BE2C (cell line): Measurements from ENCODE around the gene CFAP46.
"Not testable (repeated sequence)": the region's sequence is repeated elsewhere in the genome, so short reads cannot be mapped to it uniquely, and the experiment has no call there.

ENCODE experiments used
- DNase-seq: peaks from one replicate; pipeline ENCODE4 v3.0.0-alpha.2; 2020
- H3K27me3 ChIP-seq: fragments of 250-450 bp; sonication (Bioruptor Pico); 2 replicates; pipeline ENCODE4 v1.5.1; 2020; ENCODE audit warnings: mild to moderate bottlenecking
- H3K36me3 ChIP-seq: fragments of 250-450 bp; sonication (Bioruptor Pico); 2 replicates; pipeline ENCODE4 v1.5.1; 2020; ENCODE audit warnings: mild to moderate bottlenecking
- H3K4me1 ChIP-seq: fragments of 250-450 bp; sonication (Bioruptor Pico); 2 replicates; pipeline ENCODE4 v1.5.1; 2020
- H3K4me3 ChIP-seq: 2 replicates; pipeline ENCODE4 v1.5.1; 2011; ENCODE audit warnings: low read depth, low read length
- H3K9me3 ChIP-seq: fragments of 250-450 bp; sonication (Bioruptor Pico); 2 replicates; pipeline ENCODE4 v1.5.1; 2020
- CTCF ChIP-seq: IDR thresholded peaks from 2 replicates; pipeline ENCODE4 v1.5.1; 2012; ENCODE audit warnings: mild to moderate bottlenecking, low read depth, low read length

Gene CFAP46

GRCh38 chr10:132925614-132926013, 16.8 kb downstream of the CFAP46 start:
- Histone ChIP-seq H3K4me3 (no peak overlapping the region), H3K4me1 (no peaks in the 10 kb centered on the region), H3K27me3 (no peaks in the 10 kb centered on the region), H3K36me3 (no peaks in the 10 kb centered on the region), H3K9me3 (no peaks in the 10 kb centered on the region)
- TF ChIP-seq CTCF, result no peak
- no peak for DNase-seq

GRCh38 chr10:132925071-132925561, 17.3 kb downstream of the CFAP46 start:
- no peaks in the 10 kb centered on the region for H3K27me3 ChIP-seq

GRCh38 chr10:132924046-132924952, 18.1 kb downstream of the CFAP46 start:
- TF ChIP-seq CTCF, result no peak
- no peak for DNase-seq
- H3K27me3 ChIP-seq, result no peaks in the 10 kb centered on the region

More at GRCh38 chr10:132925071-132925561, 17.3 kb downstream of the CFAP46 start:
- DNase-seq, result no peak
- H3K9me3 ChIP-seq, result no peaks in the 10 kb centered on the region
- no peaks in the 10 kb centered on the region for H3K36me3 ChIP-seq
- no peak for TF ChIP-seq CTCF
- H3K4me1 ChIP-seq, result no peaks in the 10 kb centered on the region
- H3K4me3 ChIP-seq, result no peak overlapping the region

GRCh38 chr10:132923384-132923783, 19.0 kb downstream of the CFAP46 start:
- DNase-seq, H3K4me1 ChIP-seq, H3K36me3 ChIP-seq, H3K27me3 ChIP-seq, H3K4me3 ChIP-seq, H3K9me3 ChIP-seq: not testable (repeated sequence)

More at GRCh38 chr10:132924046-132924952, 18.1 kb downstream of the CFAP46 start:
- H3K4me3 ChIP-seq, result no peak overlapping the region
- no peaks in the 10 kb centered on the region for H3K36me3 ChIP-seq
- no peaks in the 10 kb centered on the region for H3K9me3 ChIP-seq
- no peaks in the 10 kb centered on the region for H3K4me1 ChIP-seq

- no peak for TF ChIP-seq CTCF
- H3K36me3 ChIP-seq, result no peaks in the 10 kb centered on the region
- H3K9me3 ChIP-seq, result no peaks in the 10 kb centered on the region
- no peaks in the 10 kb centered on the region; the same call in 1 of the 2 replicates for H3K27me3 ChIP-seq
- DNase-seq, result no peak
- no peak overlapping the region for H3K4me3 ChIP-seq
- H3K4me1 ChIP-seq, result no peaks in the 10 kb centered on the region
These were observed 19.5 kb downstream of the CFAP46 start for GRCh38 chr10:132922872-132923271.

GRCh38 chr10:132921818-132922807, 20.3 kb downstream of the CFAP46 start:
- TF ChIP-seq CTCF, result no peak
- Histone ChIP-seq H3K4me1 (no peaks in the 10 kb centered on the region), H3K4me3 (no peak overlapping the region), H3K36me3 (no peaks in the 10 kb centered on the region), H3K27me3 (no peaks in the 10 kb centered on the region; the same call in 1 of the 2 replicates), H3K9me3 (no peaks in the 10 kb centered on the region)
- peak; percentile 52 for DNase-seq
